DOHH2 (cell line): Measurements from ENCODE around the gene TAS2R5.

Source experiments
- H3F3A ChIP-seq: fragments of 200-600 bp; sonication (generic), shearing (Covaris generic); 2 replicates; pipeline ENCODE4 v1.6.0; 2016; ENCODE audit warnings: antibody characterized with exemption, mild to moderate bottlenecking; ENCODE audit not compliant: control insufficient read depth, insufficient read depth
- H3K27ac ChIP-seq: fragments of 200-600 bp; sonication (generic); 2 replicates; pipeline ENCODE4 v1.5.1; 2014; ENCODE audit warnings: low read depth, mild to moderate bottlenecking, low read length, moderate library complexity
- H3K27me3 ChIP-seq: fragments of 200-600 bp; sonication (generic); 2 replicates; pipeline ENCODE4 v1.6.1; 2014; ENCODE audit warnings: mild to moderate bottlenecking, low read length, mixed read lengths; ENCODE audit not compliant: control insufficient read depth
- H3K36me3 ChIP-seq: fragments of 200-600 bp; sonication (generic); 2 replicates; pipeline ENCODE4 v1.6.1; 2014; ENCODE audit warnings: mild to moderate bottlenecking, low read length, moderate library complexity, mixed read lengths; ENCODE audit not compliant: control insufficient read depth
- H3K4me1 ChIP-seq: fragments of 200-600 bp; sonication (generic); 2 replicates; pipeline ENCODE4 v1.6.1; 2014; ENCODE audit warnings: mild to moderate bottlenecking, low read length, mixed read lengths; ENCODE audit not compliant: control insufficient read depth
- H3K4me2 ChIP-seq: fragments of 200-600 bp; sonication (generic); 2 replicates; pipeline ENCODE4 v1.6.0; 2014; ENCODE audit warnings: mild to moderate bottlenecking, low read length, moderate library complexity
- H3K4me3 ChIP-seq: fragments of 200-600 bp; sonication (generic); 2 replicates; pipeline ENCODE4 v1.5.1; 2014; ENCODE audit warnings: mild to moderate bottlenecking, low read length, mixed read lengths
- H3K79me2 ChIP-seq: fragments of 200-600 bp; sonication (generic); 2 replicates; pipeline ENCODE4 v1.6.1; 2014; ENCODE audit warnings: mild to moderate bottlenecking, low read length, mixed read lengths; ENCODE audit not compliant: control insufficient read depth
- H3K9me2 ChIP-seq: fragments of 200-600 bp; sonication (generic); replicated peaks from 2 replicates; pipeline ENCODE4 v1.6.1; 2014; ENCODE audit warnings: mild to moderate bottlenecking, low read length, mixed read lengths; ENCODE audit not compliant: control insufficient read depth
- H3K9me3 ChIP-seq: fragments of 200-600 bp; sonication (generic); 2 replicates; pipeline ENCODE4 v1.6.1; 2014; ENCODE audit warnings: antibody characterized with exemption, low read length, mixed read lengths; ENCODE audit not compliant: control insufficient read depth, insufficient read depth
- H4K20me1 ChIP-seq: fragments of 200-600 bp; sonication (generic); 2 replicates; pipeline ENCODE4 v1.6.0; 2014; ENCODE audit warnings: low read depth, mild to moderate bottlenecking, antibody characterized with exemption, low read length, moderate library complexity; ENCODE audit not compliant: control insufficient read depth, insufficient read depth
- CTCF ChIP-seq: fragments of 200-600 bp; sonication (generic); IDR thresholded peaks from one replicate; pipeline ENCODE4 v1.5.1; 2014; ENCODE audit warnings: antibody characterized with exemption, mild to moderate bottlenecking, low read depth, low read length; ENCODE audit not compliant: poor library complexity, severe bottlenecking
- EZH2phosphoT487 ChIP-seq: fragments of 200-600 bp; sonication (generic); IDR thresholded peaks from 2 replicates; pipeline ENCODE4 v1.6.1; 2017; ENCODE audit warnings: borderline replicate concordance, mild to moderate bottlenecking, antibody characterized with exemption, low read length, moderate library complexity, mixed read lengths

The TAS2R5 gene

GRCh38 chr7:141789917-141790316 is at the start of gene TAS2R5:
Gene TAS2R5, plus strand, starts transcription at chr7:141790217. Its CDS starts 145 bp downstream, at chr7:141790362.
- Histone ChIP-seq H3K27me3 (no peaks in the 10 kb centered on the region), H3K4me2 (no peak within 1 kb of the TSS), H3K27ac (no peak within 1 kb of the TSS), H3K36me3 (no peaks in the 10 kb centered on the region), H3K9me2 (no peaks in the 10 kb centered on the region), H3F3A (no peaks in the 10 kb centered on the region), H3K79me2 (no peaks in the 10 kb centered on the region), H3K4me3 (no peak within 1 kb of the TSS), H3K9me3 (no peaks in the 10 kb centered on the region), H4K20me1 (no peaks in the 10 kb centered on the region), H3K4me1 (peaks cover 4% of the 10 kb centered on the region; the same call in 1 of the 2 replicates)
- TF ChIP-seq EZH2phosphoT487: no peak
- TF ChIP-seq CTCF: no peak

- peaks cover 90% of the 10 kb centered on the region for H3K36me3 ChIP-seq
- H3K79me2 ChIP-seq: peaks cover 48% of the 10 kb centered on the region
- no peaks in the 10 kb centered on the region for H3K9me3 ChIP-seq
These were observed 47.8 kb upstream of the TAS2R5 start for GRCh38 chr7:141742229-141742628.

GRCh38 chr7:141744131-141744530 is 45.9 kb upstream of the TAS2R5 start:
- H3K9me3 ChIP-seq: no peaks in the 10 kb centered on the region
- no peak overlapping the region for H3K27ac ChIP-seq
- peaks cover 36% of the 10 kb centered on the region for H3K79me2 ChIP-seq
- H3K4me2 ChIP-seq: no peak overlapping the region
- no peaks in the 10 kb centered on the region; the same call in 1 of the 2 replicates for H3F3A ChIP-seq
- no peak overlapping the region for H3K4me3 ChIP-seq
- H3K9me2 ChIP-seq: no peaks in the 10 kb centered on the region
- peaks cover 14% of the 10 kb centered on the region for H3K4me1 ChIP-seq
- no peaks in the 10 kb centered on the region for H4K20me1 ChIP-seq
- no peak for TF ChIP-seq EZH2phosphoT487
- no peak for TF ChIP-seq CTCF
- H3K27me3 ChIP-seq: no peaks in the 10 kb centered on the region
- peaks cover 100% of the 10 kb centered on the region for H3K36me3 ChIP-seq

More at GRCh38 chr7:141742229-141742628, 47.8 kb upstream of the TAS2R5 start:
- H3K4me2 ChIP-seq: no peak overlapping the region
- H3F3A ChIP-seq: peaks cover 3% of the 10 kb centered on the region
- no peak overlapping the region for H3K27ac ChIP-seq
- H3K4me3 ChIP-seq: no peak overlapping the region
- H3K4me1 ChIP-seq: peaks cover 19% of the 10 kb centered on the region
- H4K20me1 ChIP-seq: no peaks in the 10 kb centered on the region
- no peaks in the 10 kb centered on the region for H3K9me2 ChIP-seq
- no peaks in the 10 kb centered on the region for H3K27me3 ChIP-seq
- TF ChIP-seq CTCF: no peak
- no peak for TF ChIP-seq EZH2phosphoT487
